H1 (cell line): ENCODE results near the gene TNP2. TPM values are rescaled to one million over a fixed set of nuclear protein-coding genes. Genes with fewer than 3 reads are reported as not detected.
"Not testable (repeated sequence)": the region's sequence is repeated elsewhere in the genome, so short reads cannot be mapped to it uniquely, and the experiment has no call there.

Experiments used
- CTCF ChIA-PET: fragments of 300-600 bp; sonication (Branson Sonifier 250); formaldehyde crosslinking; loops from one replicate; lab custom pipeline; 2021; ENCODE audit not compliant: partially characterized antibody; lab: Charles Lee
- POLR2A ChIA-PET: fragments of 300-600 bp; sonication (Branson Sonifier 250); formaldehyde crosslinking; loops from one replicate; lab custom pipeline; 2021; ENCODE audit warnings: inconsistent platforms; ENCODE audit not compliant: partially characterized antibody; lab: Charles Lee
- DNase-seq, 2 experiments: peaks; one replicate each; pipeline versions ENCODE4 v3.0.0 to v3.0.0-alpha.2; 2010 to 2022; ENCODE audit warnings: low spot score in 2 of 2, low read depth in 1 of 2, mixed read lengths in 1 of 2
- FAIRE-seq: peaks from 2 replicates; lab custom pipeline; 2011; peaks lifted over from hg19 to GRCh38; lab: Jason Lieb, UNC
- H2AFZ ChIP-seq: 2 replicates; pipeline ENCODE4 v1.8.1; 2012; ENCODE audit warnings: low read length, inconsistent platforms
- H2AK5ac ChIP-seq: 2 replicates; pipeline ENCODE4 v1.6.1; 2013; ENCODE audit warnings: low read depth, low read length
- H2BK120ac ChIP-seq: replicated peaks from 2 replicates; pipeline ENCODE3; 2013; ENCODE audit warnings: low read depth, low read length, inconsistent platforms
- H2BK12ac ChIP-seq: 2 replicates; pipeline ENCODE4 v1.6.1; 2013; ENCODE audit warnings: low read depth, low read length
- H2BK15ac ChIP-seq: 2 replicates; pipeline ENCODE4 v1.6.1; 2013; ENCODE audit warnings: low read length
- H2BK20ac ChIP-seq: 2 replicates; pipeline ENCODE4 v1.6.1; 2013; ENCODE audit warnings: low read length
- H2BK5ac ChIP-seq: 2 replicates; pipeline ENCODE4 v1.6.1; 2013; ENCODE audit warnings: low read depth, low read length
- H3K14ac ChIP-seq: 2 replicates; pipeline ENCODE4 v1.6.1; 2013; ENCODE audit warnings: inconsistent platforms; ENCODE audit not compliant: insufficient read length
- H3K18ac ChIP-seq: 2 replicates; pipeline ENCODE4 v1.6.1; 2013; ENCODE audit warnings: low read length; ENCODE audit errors: extremely low read depth
- H3K23ac ChIP-seq: 2 replicates; pipeline ENCODE4 v1.6.1; 2013; ENCODE audit warnings: inconsistent platforms; ENCODE audit not compliant: insufficient read length
- H3K23me2 ChIP-seq: 2 replicates; pipeline ENCODE4 v1.6.1; 2013; ENCODE audit warnings: low read depth, low read length
- H3K27ac ChIP-seq: 2 replicates; pipeline ENCODE4 v1.6.1; 2011; ENCODE audit warnings: low read depth, low read length, inconsistent platforms
- H3K27me3 ChIP-seq, 4 experiments: replicated peaks in 1 of 4; 1 replicate in 1 of 4; 2 replicates in 3 of 4; pipeline versions ENCODE4 v1.6.1 to v1.8.1; 2011 to 2013; ENCODE audit warnings: low read length in 3 of 4, mild to moderate bottlenecking in 3 of 4, inconsistent platforms in 2 of 4, mixed read lengths in 2 of 4, moderate library complexity in 1 of 4; ENCODE audit not compliant: control insufficient read depth in 3 of 4, insufficient read depth in 3 of 4; ENCODE audit errors: extremely low read depth in 1 of 4
- H3K36me3 ChIP-seq, 4 experiments: 2 replicates each; pipeline versions ENCODE4 v1.6.1 to v1.8.1; 2011 to 2013; ENCODE audit warnings: mild to moderate bottlenecking in 4 of 4, low read length in 3 of 4, moderate library complexity in 2 of 4, control low read depth in 1 of 4, inconsistent platforms in 1 of 4; ENCODE audit not compliant: insufficient read depth in 4 of 4, control insufficient read depth in 2 of 4
- H3K4ac ChIP-seq: replicated peaks from 2 replicates; pipeline ENCODE3; 2013; ENCODE audit warnings: low read length, low read depth, mixed read lengths, inconsistent platforms; ENCODE audit not compliant: insufficient read length
- H3K4me1 ChIP-seq, 4 experiments: replicated peaks in 1 of 4; 1 replicate in 1 of 4; 2 replicates in 3 of 4; pipeline versions ENCODE4 v1.6.1 to v1.8.1; 2011 to 2013; ENCODE audit warnings: low read length in 3 of 4, inconsistent platforms in 2 of 4, mixed read lengths in 1 of 4; ENCODE audit not compliant: insufficient read depth in 4 of 4, control insufficient read depth in 3 of 4
- H3K4me2 ChIP-seq, 2 experiments: 2 replicates each; pipeline versions ENCODE4 v1.6.1 to v1.8.1; 2011 to 2013; ENCODE audit warnings: low read depth in 2 of 2, low read length in 2 of 2, control low read depth in 1 of 2, inconsistent platforms in 1 of 2, mild to moderate bottlenecking in 1 of 2; ENCODE audit not compliant: insufficient read depth in 1 of 2
- H3K4me3 ChIP-seq, 4 experiments: fragments of 200-600, 300-600 bp in 1 of 4; sonication (generic), shearing (Covaris generic), sonication (Bioruptor Twin) in 1 of 4; 2 replicates each; pipeline versions ENCODE4 v1.5.1 to v1.8.1; 2011 to 2016; ENCODE audit warnings: low read length in 4 of 4, low read depth in 3 of 4, control low read depth in 2 of 4, inconsistent platforms in 2 of 4, mild to moderate bottlenecking in 2 of 4, mixed read lengths in 1 of 4, moderate library complexity in 1 of 4; ENCODE audit not compliant: insufficient read depth in 2 of 4; ENCODE audit errors: extremely low read depth in 1 of 4
- H3K56ac ChIP-seq: replicated peaks from 2 replicates; pipeline ENCODE3; 2013; ENCODE audit warnings: low read depth, mild to moderate bottlenecking, mixed read lengths, low read length, inconsistent platforms; ENCODE audit not compliant: insufficient read length
- H3K79me1 ChIP-seq: 2 replicates; pipeline ENCODE4 v1.6.1; 2013; ENCODE audit warnings: low read depth, low read length, control low read depth
- H3K79me2 ChIP-seq, 2 experiments: 2 replicates each; pipeline versions ENCODE4 v1.6.1 to v1.8.1; 2012 to 2013; ENCODE audit warnings: low read length in 2 of 2, mild to moderate bottlenecking in 2 of 2, inconsistent platforms in 1 of 2; ENCODE audit not compliant: insufficient read depth in 2 of 2, control insufficient read depth in 1 of 2
- H3K9ac ChIP-seq, 4 experiments: replicated peaks in 1 of 4; 1 replicate in 1 of 4; 2 replicates in 3 of 4; pipeline versions ENCODE4 v1.6.1 to v1.8.1; 2011 to 2013; ENCODE audit warnings: low read depth in 3 of 4, low read length in 3 of 4, control low read depth in 2 of 4, mild to moderate bottlenecking in 2 of 4, moderate library complexity in 2 of 4, inconsistent platforms in 1 of 4; ENCODE audit errors: extremely low read depth in 1 of 4
- H3K9me3 ChIP-seq, 2 experiments: 2 replicates each; pipeline versions ENCODE4 v1.6.1 to v1.8.1; 2012 to 2013; ENCODE audit warnings: mild to moderate bottlenecking in 2 of 2, moderate library complexity in 2 of 2, control low read depth in 1 of 2, inconsistent platforms in 1 of 2, low read depth in 1 of 2, low read length in 1 of 2, mixed read lengths in 1 of 2; ENCODE audit not compliant: insufficient read depth in 2 of 2
- H4K20me1 ChIP-seq, 2 experiments: replicated peaks in 1 of 2; 2 replicates each; pipeline versions ENCODE3 to v1.8.1; 2011 to 2013; ENCODE audit warnings: inconsistent platforms in 2 of 2, low read length in 2 of 2, mild to moderate bottlenecking in 1 of 2; ENCODE audit not compliant: insufficient read depth in 2 of 2, control insufficient read depth in 1 of 2
- H4K5ac ChIP-seq: 2 replicates; pipeline ENCODE4 v1.6.1; 2013; ENCODE audit warnings: low read length, low read depth, mixed read lengths, inconsistent platforms; ENCODE audit not compliant: insufficient read length
- H4K8ac ChIP-seq: 2 replicates; pipeline ENCODE4 v1.8.0; 2013; ENCODE audit warnings: mild to moderate bottlenecking, moderate library complexity, low read length, inconsistent platforms; ENCODE audit not compliant: insufficient read depth; ENCODE audit errors: extremely low read depth
- H4K91ac ChIP-seq: replicated peaks from 2 replicates; pipeline ENCODE3; 2013; ENCODE audit warnings: low read length, mixed read lengths, inconsistent platforms; ENCODE audit not compliant: insufficient read length
- WGBS, 2 experiments: shearing (Covaris generic) in 1 of 2; methylation state at CpG; one replicate each; pipeline versions ENCODE4 v1.1.6 to v1.1.7; 2013 to 2015; ENCODE audit warnings: low lambda C conversion rate in 2 of 2, mixed read lengths in 2 of 2, inconsistent platforms in 1 of 2, low coverage in 1 of 2, missing lambda C conversion rate in 1 of 2; ENCODE audit not compliant: insufficient replicate concordance in 2 of 2, insufficient coverage in 1 of 2, insufficient read length in 1 of 2; ENCODE audit errors: extremely low coverage in 1 of 2, missing lambda C conversion rate in 1 of 2; 5-methylcytosine and 5-hydroxymethylcytosine counted together
- polyA plus RNA-seq, 7 experiments: library from polyadenylated mRNA; depleted of rRNA in 3 of 7; stranded (reverse) in 5 of 7; unstranded in 2 of 7; fragments of >200 nt in 5 of 7; fragments of 200-250 nt in 2 of 7; gene quantifications; 1 replicate in 5 of 7; 2 replicates in 1 of 7; 4 replicates in 1 of 7; pipeline versions ENCODE4 v1.2.1 to v1.2.3, GENCODE V29; 2011 to 2013; ENCODE audit warnings: missing spikeins in 2 of 7, mixed read lengths in 2 of 7
- total RNA-seq: library from RNA; stranded (reverse); fragmentation: NEBNext Ultra II Directional; extraction: Animal tissue kit (Norgen Biotek cat#: 25700); gene quantifications from 2 replicates; pipeline ENCODE4 v1.2.1, GENCODE V29; 2021

The TNP2 gene
- total and polyA plus RNA-seq, 2 of the 8 experiments (the other 6 are each of a cell fraction or from before 2014, with no cell fraction given): not detected

GRCh38 chr16:11289696-11290095, 20.6 kb upstream of the TNP2 start:
- not testable (repeated sequence) for H4K20me1 ChIP-seq, H2BK15ac ChIP-seq, H2AK5ac ChIP-seq, H4K91ac ChIP-seq, H4K5ac ChIP-seq, H2BK120ac ChIP-seq, FAIRE-seq, H3K36me3 ChIP-seq, H3K9ac ChIP-seq, H3K23ac ChIP-seq, H3K14ac ChIP-seq, H2BK5ac ChIP-seq, H3K4me1 ChIP-seq, H3K4me3 ChIP-seq, H2AFZ ChIP-seq, H3K27ac ChIP-seq, H3K9me3 ChIP-seq, DNase-seq, H3K4ac ChIP-seq, H3K23me2 ChIP-seq, H3K27me3 ChIP-seq, H4K8ac ChIP-seq, H3K56ac ChIP-seq, H3K79me1 ChIP-seq, H2BK12ac ChIP-seq, H3K4me2 ChIP-seq, H2BK20ac ChIP-seq, H3K79me2 ChIP-seq, H3K18ac ChIP-seq
- ChIA-PET CTCF (interaction anchor here (1.1 kb wide), 1 partner anchor 34 kb away, joined by 3 read pairs; the partner anchor contains the start of gene SOCS1), POLR2A (interaction anchor here (1.2 to 1.5 kb wide), 2 partner anchors 16 to 33 kb away, joined by 3 to 4 read pairs; partner anchors contain the start of gene PRM3)
- WGBS, 2 experiments: 90% methylated on average over 4 of the region's 4 CpGs; no CpG with 5 or more reads in 1 of the 2 experiments
